ENCODE results near the gene HS2ST1. TPM values are rescaled to one million over a fixed set of nuclear protein-coding genes. Genes with fewer than 3 reads are reported as not detected.

Gene HS2ST1
- total RNA-seq, 2 donors from 2014 or later, result 7.7 TPM

- H3K36me3 ChIP-seq, result no peaks in the 10 kb centered on the region
- H3K27ac ChIP-seq, result no peak overlapping the region
- H3K4me1 ChIP-seq, result no peaks in the 10 kb centered on the region
- no peaks in the 10 kb centered on the region for H3K9me3 ChIP-seq
- TF ChIP-seq CTCF (IDR thresholded peaks at IDR 0.05), result no peak
- H3K27me3 ChIP-seq, result no peaks in the 10 kb centered on the region
- no peak for DNase-seq (ENCODE audit: low spot score)
- no peak overlapping the region for H3K4me3 ChIP-seq
Measured at GRCh38 chr1:86990826-86991225, 76.4 kb downstream of the HS2ST1 start.

DNA sequence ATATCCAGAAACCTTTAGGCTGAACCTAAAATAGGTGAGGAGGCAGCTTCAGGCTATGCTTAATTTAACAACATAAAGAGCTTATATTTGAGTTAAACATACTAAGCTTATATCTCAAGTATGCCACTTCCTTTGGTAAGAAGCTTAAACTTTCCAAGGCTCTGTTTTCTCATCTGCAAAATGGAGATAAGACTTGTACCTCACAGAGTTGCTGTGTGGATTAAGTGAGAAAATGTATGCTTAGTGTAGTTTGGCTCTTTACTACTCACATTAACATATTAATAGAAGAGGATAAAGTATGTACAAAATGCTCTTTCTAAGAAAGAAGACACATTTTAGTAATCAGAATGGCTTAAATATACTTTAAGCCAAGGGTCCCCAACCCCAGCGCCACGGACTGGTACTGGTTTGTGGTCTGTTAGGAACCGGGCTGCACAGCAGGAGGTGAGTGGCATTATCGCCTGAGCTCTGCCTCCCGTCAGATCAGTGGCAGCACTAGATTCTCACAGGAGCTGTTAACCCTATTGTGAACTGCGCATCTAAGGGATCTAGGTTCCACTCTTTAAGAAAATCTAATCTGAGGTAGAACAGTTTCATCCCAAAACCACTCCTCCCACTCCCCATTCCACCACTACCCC lies 77.2 kb downstream of the HS2ST1 start:
- TF ChIP-seq CTCF (IDR thresholded peaks at IDR 0.05), result no peak
- H3K27me3 ChIP-seq, result no peaks in the 10 kb centered on the region
- no peak for DNase-seq (ENCODE audit: low spot score)
- H3K9me3 ChIP-seq, result no peaks in the 10 kb centered on the region
- no peak overlapping the region for H3K27ac ChIP-seq
- H3K36me3 ChIP-seq, result no peaks in the 10 kb centered on the region
- H3K4me1 ChIP-seq, result no peaks in the 10 kb centered on the region
- no peak overlapping the region for H3K4me3 ChIP-seq

DNA sequence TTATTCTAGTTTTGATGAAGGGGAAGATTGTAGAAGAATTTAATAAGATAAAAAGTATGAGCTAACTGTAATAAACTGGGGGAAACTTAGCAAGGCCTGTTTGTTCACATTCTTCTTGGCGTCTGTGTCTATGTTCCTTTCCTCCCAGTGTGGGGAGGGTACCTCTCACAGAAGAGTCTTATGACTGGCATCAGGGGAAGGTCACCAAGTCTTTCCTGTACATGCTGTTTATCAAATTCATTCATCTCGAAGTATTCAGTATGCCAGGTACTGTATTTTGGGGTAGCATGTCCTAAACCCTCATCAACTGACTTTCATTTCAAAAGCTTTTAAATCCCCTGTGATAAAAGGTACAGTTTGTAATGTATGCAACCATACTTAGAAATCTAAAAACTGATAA lies 78.4 kb downstream of the HS2ST1 start:
- TF ChIP-seq CTCF (IDR thresholded peaks at IDR 0.05), result no peak
- no peak for DNase-seq (ENCODE audit: low spot score)
- Histone ChIP-seq H3K27me3 (no peaks in the 10 kb centered on the region), H3K4me3 (no peak overlapping the region), H3K9me3 (no peaks in the 10 kb centered on the region), H3K27ac (no peak overlapping the region), H3K4me1 (no peaks in the 10 kb centered on the region), H3K36me3 (no peaks in the 10 kb centered on the region)

GRCh38 chr1:86993269-86993985 lies 79.0 kb downstream of the HS2ST1 start:
- TF ChIP-seq CTCF (IDR thresholded peaks at IDR 0.05), result no peak

GRCh38 chr1:86994061-86994460 lies 79.6 kb downstream of the HS2ST1 start:
- Histone ChIP-seq H3K4me3 (no peak overlapping the region), H3K36me3 (no peaks in the 10 kb centered on the region), H3K4me1 (no peaks in the 10 kb centered on the region), H3K27me3 (no peaks in the 10 kb centered on the region), H3K9me3 (no peaks in the 10 kb centered on the region), H3K27ac (no peak overlapping the region)
- no peak for TF ChIP-seq CTCF (IDR thresholded peaks at IDR 0.05)
- no peak for DNase-seq (ENCODE audit: low spot score)

More at GRCh38 chr1:86993269-86993985, 79.0 kb downstream of the HS2ST1 start:
- Histone ChIP-seq H3K4me3 (no peak overlapping the region), H3K27ac (no peak overlapping the region), H3K27me3 (no peaks in the 10 kb centered on the region), H3K4me1 (no peaks in the 10 kb centered on the region), H3K9me3 (no peaks in the 10 kb centered on the region), H3K36me3 (no peaks in the 10 kb centered on the region)
- no peak for DNase-seq (ENCODE audit: low spot score)
